NT2/D1 (cell line): ENCODE results near the gene TRIM8.

Experiments
- SUZ12 ChIP-seq: IDR thresholded peaks from 2 replicates; pipeline ENCODE4 v1.6.1; 2011; ENCODE audit not compliant: insufficient read length, insufficient read depth; ENCODE audit errors: extremely low read depth
- ZNF274 ChIP-seq: IDR thresholded peaks from 2 replicates; pipeline ENCODE4 v1.6.1; 2011; ENCODE audit warnings: mild to moderate bottlenecking, low read depth, low read length

- TF ChIP-seq ZNF274 (no peak), SUZ12 (no peak)
These were observed 778 bp upstream of the TRIM8 start for GRCh38 chr10:102643336-102644065.
